C4-2B (cell line): ENCODE measurements around the gene CDHR2.
"Not testable (repeated sequence)": the region's sequence is repeated elsewhere in the genome, so short reads cannot be mapped to it uniquely, and the experiment has no call there.

Experiments used
- H3K27ac ChIP-seq: fragments of 450-650 bp; 2 replicates; pipeline ENCODE4 v1.5.1; 2017
- ZFX ChIP-seq: fragments of 450-650 bp; IDR thresholded peaks from 2 replicates; pipeline ENCODE4 v1.6.1; 2017
- TF ChIP-seq, protein P1 (sequence below): fragments of 450-650 bp; conservative IDR thresholded peaks from 2 replicates; pipeline ENCODE4 v1.5.1; 2017; ENCODE audit warnings: mild to moderate bottlenecking

Gene CDHR2

DNA sequence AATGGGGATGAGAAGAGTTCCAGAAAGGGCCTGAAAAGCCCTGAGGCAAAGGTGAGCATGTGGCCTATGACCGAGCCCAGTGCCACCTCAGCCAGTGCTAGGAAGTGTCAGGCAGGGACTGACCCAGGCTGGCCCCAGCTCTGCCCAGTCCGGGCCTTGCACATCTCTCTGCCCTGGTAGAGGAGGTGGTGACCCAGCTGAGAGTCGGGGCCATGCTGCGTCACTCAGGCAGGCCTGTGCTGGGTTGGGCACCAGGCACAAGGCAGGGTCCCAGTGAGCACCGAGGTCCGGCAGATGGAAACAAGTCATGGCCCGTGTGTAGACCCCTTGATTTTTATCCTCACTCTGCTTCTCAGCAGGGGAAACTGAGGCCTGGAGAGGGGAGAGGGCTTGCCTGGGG, 729 bp downstream of the CDHR2 start:
- H3K27ac ChIP-seq: no peak overlapping the region
- TF ChIP-seq ZFX: no peak
- TF ChIP-seq, protein P1, sequence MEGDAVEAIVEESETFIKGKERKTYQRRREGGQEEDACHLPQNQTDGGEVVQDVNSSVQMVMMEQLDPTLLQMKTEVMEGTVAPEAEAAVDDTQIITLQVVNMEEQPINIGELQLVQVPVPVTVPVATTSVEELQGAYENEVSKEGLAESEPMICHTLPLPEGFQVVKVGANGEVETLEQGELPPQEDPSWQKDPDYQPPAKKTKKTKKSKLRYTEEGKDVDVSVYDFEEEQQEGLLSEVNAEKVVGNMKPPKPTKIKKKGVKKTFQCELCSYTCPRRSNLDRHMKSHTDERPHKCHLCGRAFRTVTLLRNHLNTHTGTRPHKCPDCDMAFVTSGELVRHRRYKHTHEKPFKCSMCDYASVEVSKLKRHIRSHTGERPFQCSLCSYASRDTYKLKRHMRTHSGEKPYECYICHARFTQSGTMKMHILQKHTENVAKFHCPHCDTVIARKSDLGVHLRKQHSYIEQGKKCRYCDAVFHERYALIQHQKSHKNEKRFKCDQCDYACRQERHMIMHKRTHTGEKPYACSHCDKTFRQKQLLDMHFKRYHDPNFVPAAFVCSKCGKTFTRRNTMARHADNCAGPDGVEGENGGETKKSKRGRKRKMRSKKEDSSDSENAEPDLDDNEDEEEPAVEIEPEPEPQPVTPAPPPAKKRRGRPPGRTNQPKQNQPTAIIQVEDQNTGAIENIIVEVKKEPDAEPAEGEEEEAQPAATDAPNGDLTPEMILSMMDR: no peak

DNA sequence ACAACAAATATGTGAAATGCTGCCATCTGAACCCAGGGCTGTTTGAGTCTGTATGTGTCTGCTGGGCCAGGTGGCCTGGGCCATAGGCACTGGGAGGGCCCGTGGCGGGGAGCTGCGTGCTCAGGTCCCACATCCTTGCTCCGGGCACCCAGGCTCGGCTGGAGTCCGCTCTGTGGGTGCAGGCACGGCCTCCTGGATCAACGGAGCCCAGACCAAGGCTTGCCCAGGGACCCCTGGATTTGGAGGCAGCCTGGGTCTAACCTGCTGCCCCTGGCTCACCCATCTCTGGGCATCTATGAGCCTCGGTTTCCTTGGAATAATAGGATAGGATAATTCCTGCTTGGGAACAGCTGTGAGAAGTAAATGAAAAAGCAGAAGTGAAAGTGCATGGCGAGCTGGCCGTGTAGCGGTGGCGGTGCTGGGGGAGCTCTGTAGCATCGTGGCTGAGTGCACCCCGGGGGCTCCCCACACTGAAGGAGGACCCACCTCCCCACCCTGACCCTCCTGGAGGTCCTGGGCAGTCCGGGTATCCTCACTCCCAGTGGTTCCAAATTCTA, 1.2 kb downstream of the CDHR2 start:
- no peak for TF ChIP-seq ZFX
- H3K27ac ChIP-seq: no peak overlapping the region

DNA sequence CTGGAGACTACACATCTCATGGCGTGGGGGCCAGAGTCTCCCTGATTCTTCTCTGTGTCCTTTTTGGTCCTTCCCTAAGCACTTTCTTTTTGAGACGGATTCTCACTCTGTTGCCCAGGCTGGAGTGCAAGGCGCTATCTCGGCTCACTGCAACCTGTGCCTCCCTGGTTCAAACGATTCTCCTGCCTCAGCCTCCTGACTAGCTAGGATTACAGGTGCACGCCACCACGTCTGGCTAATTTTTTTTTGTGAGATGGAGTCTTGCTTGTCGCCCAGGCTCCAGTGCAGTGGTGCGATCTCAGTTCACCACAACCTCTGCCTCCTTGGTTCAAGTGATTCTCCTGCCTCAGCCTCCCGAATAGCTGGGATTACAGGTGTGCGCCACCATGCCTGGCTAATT, 1.8 kb downstream of the CDHR2 start:
- not testable (repeated sequence) for H3K27ac ChIP-seq

DNA sequence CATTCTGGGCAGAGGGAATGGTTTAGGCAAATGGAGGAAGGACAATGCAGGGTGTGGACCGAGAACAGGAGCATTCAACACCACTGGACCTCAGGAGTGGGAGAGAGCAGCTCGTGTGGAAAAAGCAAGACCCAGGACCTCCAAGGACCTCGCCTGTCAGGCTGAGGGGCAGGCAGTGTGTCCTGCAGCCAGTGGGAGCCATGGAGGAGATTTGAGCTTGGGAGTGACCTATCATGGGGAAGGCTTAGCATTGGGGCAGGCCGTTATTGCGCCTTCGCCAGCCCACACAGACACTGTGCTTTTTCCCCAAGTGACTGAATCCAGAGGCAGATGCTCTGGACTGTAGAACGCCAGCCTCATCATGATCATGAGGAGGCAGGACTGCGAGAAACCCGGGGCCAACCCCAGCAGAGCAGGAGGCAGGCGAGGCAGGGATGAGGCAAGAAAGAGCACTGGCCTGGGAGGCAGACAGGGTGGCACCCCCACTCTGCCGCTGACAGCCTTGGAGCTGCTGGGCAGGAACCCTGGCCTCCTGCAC, 3.3 kb downstream of the CDHR2 start:
- no peak overlapping the region for H3K27ac ChIP-seq
- TF ChIP-seq, protein P1: no peak
- TF ChIP-seq ZFX: no peak

DNA sequence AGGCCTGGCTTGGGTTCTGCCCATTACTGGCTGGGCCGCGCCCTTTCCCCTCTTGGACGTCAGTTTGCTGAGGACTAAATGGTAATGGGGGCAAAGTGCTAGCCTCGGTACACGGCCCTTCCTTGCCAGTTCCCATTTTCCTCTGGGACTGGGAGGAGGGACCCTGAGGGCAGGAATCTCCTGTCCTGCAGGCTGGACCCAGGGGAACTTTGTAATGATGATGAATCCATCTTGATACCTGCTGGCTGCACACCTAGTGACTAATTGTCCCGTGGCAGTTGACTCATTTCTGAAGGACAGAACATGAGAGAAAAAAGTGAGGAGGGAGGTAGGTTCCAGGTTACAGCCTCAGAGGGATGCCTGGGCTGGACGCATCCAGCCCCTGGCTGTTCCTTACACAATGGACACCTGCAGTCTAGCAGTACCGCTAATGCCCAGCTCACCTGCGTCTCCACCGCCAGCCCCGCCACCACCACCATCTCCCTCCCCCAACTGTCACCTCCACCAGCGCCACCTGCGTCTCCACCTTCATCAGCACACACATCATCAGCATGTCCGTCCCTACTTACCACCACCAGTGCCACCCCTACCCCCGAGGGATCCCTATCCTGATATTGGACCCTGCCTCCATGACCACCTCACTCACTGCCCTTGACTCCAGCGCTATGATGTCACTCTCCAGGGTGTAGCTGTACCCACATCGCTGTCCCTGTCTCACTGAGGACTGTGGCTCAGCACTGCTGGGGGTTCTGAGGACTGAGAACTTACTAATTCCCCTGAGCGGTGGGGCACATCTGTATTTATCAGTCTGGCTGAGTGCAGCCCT, 4.3 kb downstream of the CDHR2 start:
- H3K27ac ChIP-seq: no peak overlapping the region
- TF ChIP-seq, protein P1: no peak
- no peak for TF ChIP-seq ZFX

DNA sequence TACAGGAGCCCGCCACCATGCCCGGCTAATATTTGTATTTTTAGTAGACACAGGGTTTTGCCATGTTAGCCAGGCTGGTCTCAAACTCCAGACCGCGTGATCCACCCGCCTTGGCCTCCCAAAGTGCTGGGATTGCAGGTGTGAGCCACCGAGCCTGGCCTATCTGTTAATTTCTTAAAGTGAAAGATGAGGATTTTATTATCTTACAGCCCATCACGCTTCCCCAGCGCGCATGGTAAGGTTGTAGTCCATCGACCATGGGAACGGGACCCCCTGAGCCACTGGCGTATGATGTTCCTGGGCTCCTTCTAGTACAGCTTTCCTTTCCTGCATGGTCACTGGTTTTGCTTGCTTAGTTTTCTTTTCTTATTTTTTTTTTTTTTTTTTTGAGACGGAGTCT, 8.7 kb downstream of the CDHR2 start:
- TF ChIP-seq, protein P1: no peak
- TF ChIP-seq ZFX: no peak

DNA sequence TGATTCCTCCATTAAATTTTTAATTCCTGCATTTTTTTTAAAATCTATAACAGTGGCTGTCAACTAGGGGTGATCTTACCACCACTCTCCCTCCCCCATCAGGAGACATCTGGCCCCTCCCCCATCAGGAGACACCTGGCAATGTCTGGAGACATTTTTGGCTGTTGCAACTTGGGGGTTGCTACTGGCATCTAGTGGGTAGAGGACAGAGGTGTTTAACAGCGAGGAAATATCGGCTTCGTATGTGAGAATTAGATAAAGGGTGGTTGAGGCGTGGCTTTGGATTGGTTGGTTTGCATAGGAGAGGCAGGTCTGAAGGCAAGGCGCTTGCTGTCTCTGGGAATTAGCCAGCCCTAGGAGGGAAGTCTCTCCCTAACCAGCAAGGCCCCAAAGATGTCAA, 10.5 kb downstream of the CDHR2 start:
- H3K27ac ChIP-seq: no peak overlapping the region
- no peak for TF ChIP-seq ZFX
- TF ChIP-seq, protein P1: no peak

More for the DNA sequence above, 8.7 kb downstream of the CDHR2 start:
- no peak overlapping the region for H3K27ac ChIP-seq

DNA sequence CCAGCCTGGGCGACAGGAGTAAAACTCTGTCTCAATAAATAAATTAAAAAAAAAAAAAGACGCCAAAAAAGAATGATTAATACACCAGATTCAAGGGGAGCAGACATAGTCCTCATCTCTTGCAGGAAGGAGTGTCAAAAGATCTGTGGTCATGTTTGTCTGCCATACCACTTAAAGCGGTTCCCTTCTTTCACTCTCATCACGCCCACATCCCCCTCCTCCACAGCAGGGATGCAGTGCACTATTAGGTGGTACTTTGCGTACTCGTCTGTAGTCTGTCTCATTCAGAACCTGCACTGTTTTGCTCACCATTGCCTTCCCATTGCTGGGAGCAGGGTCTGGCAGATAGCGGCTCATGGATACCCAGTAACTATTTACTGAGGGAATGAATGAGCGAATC, 11.2 kb downstream of the CDHR2 start:
- H3K27ac ChIP-seq: no peak overlapping the region
- TF ChIP-seq, protein P1: no peak
- TF ChIP-seq ZFX: no peak
